ENCODE measurements around the gene VIPR2.
"Not testable (repeated sequence)": the region's sequence is repeated elsewhere in the genome, so short reads cannot be mapped to it uniquely, and the experiment has no call there.

The VIPR2 gene

GRCh38 chr7:159137906-159138305 lies 6.8 kb downstream of the VIPR2 start:
- peak in 1 of 2 experiments; percentile 8 for DNase-seq

GRCh38 chr7:159136846-159137245 lies 7.8 kb downstream of the VIPR2 start:
- peak in 1 of 2 experiments; percentile 2 for DNase-seq

GRCh38 chr7:159136442-159136841 lies 8.2 kb downstream of the VIPR2 start:
- no peak for DNase-seq

GRCh38 chr7:159136013-159136412 lies 8.7 kb downstream of the VIPR2 start:
- DNase-seq: no peak

- DNase-seq: not testable (repeated sequence)
Measured at GRCh38 chr7:159132670-159133443, 11.8 kb downstream of the VIPR2 start.

- no peak for DNase-seq
Measured at GRCh38 chr7:159130820-159131219, 13.8 kb downstream of the VIPR2 start.

GRCh38 chr7:159130199-159130775 lies 14.4 kb downstream of the VIPR2 start:
- DNase-seq: no peak

- no peak for DNase-seq
Measured at GRCh38 chr7:159128767-159129166, 15.9 kb downstream of the VIPR2 start.

- no peak for DNase-seq
Measured at GRCh38 chr7:159127691-159128642, 16.7 kb downstream of the VIPR2 start.

- no peak for DNase-seq
Measured at GRCh38 chr7:159126311-159127260, 18.1 kb downstream of the VIPR2 start.

GRCh38 chr7:159125955-159126270 lies 18.8 kb downstream of the VIPR2 start:
- no peak for DNase-seq

GRCh38 chr7:159125104-159125954 lies 19.3 kb downstream of the VIPR2 start:
- DNase-seq: no peak

- not testable (repeated sequence) for DNase-seq
Measured at GRCh38 chr7:159123793-159124192, 20.9 kb downstream of the VIPR2 start.

- not testable (repeated sequence) for DNase-seq
Measured at GRCh38 chr7:159123294-159123693, 21.4 kb downstream of the VIPR2 start.

GRCh38 chr7:159122276-159122675 lies 22.4 kb downstream of the VIPR2 start:
- DNase-seq: no peak

GRCh38 chr7:159121476-159121875 lies 23.2 kb downstream of the VIPR2 start:
- DNase-seq: no peak

- DNase-seq: no peak
Measured at GRCh38 chr7:159121068-159121467, 23.6 kb downstream of the VIPR2 start.

GRCh38 chr7:159120540-159120919 lies 24.1 kb downstream of the VIPR2 start:
- DNase-seq: no peak

GRCh38 chr7:159119851-159120539 lies 24.7 kb downstream of the VIPR2 start:
- DNase-seq: no peak

- DNase-seq: no peak
Measured at GRCh38 chr7:159119026-159119741, 25.5 kb downstream of the VIPR2 start.

Measured in activated T-cell treated with anti-CD3 and anti-CD28 coated beads, Interleukin-2, amount 50 U/mL, for 48 hours (primary cell).